Gastrocnemius medialis (tissue), 4 donors: Measurements from ENCODE around the gene DNAH3. TPM values are rescaled to one million over a fixed set of nuclear protein-coding genes. Genes with fewer than 3 reads are reported as not detected.

ENCODE experiments used
- ATAC-seq, 2 donors: fragments of 150-250 bp; one replicate each; pipeline ENCODE4 v1.9.1; 2016
- DNase-seq, 2 donors: peaks; one replicate each; pipeline ENCODE4 v3.0.0-alpha.2; 2019
- H3K27ac ChIP-seq, 4 donors: fragments of 200-600 bp; sonication (generic); 1 replicate in 1 of 4; 2 replicates in 3 of 4; pipeline ENCODE4 v1.5.1; 2016 to 2018; ENCODE audit warnings: mild to moderate bottlenecking in 2 of 4, moderate library complexity in 1 of 4
- H3K27me3 ChIP-seq, 3 donors: fragments of 200-600 bp; sonication (generic) in 2 of 3; 1 replicate in 1 of 3; 2 replicates in 2 of 3; pipeline versions ENCODE4 v1.5.1 to v1.6.0; 2016 to 2019; ENCODE audit warnings: mild to moderate bottlenecking in 1 of 3, moderate library complexity in 1 of 3
- H3K36me3 ChIP-seq, 2 donors: fragments of 200-600 bp; sonication (generic) in 1 of 2; one replicate each; pipeline ENCODE4 v1.5.1; 2017 to 2018
- H3K4me1 ChIP-seq, 2 donors: fragments of 200-600 bp; sonication (generic) in 1 of 2; one replicate each; pipeline ENCODE4 v1.5.1; 2016 to 2017; ENCODE audit warnings: mild to moderate bottlenecking in 2 of 2
- H3K4me3 ChIP-seq, 4 donors: fragments of 200-600 bp; sonication (generic) in 3 of 4; 1 replicate in 1 of 4; 2 replicates in 3 of 4; pipeline ENCODE4 v1.5.1; 2016 to 2019; ENCODE audit warnings: mild to moderate bottlenecking in 2 of 4
- H3K9me3 ChIP-seq, 3 donors: fragments of 200-600 bp; sonication (generic) in 2 of 3; 1 replicate in 1 of 3; 2 replicates in 2 of 3; pipeline ENCODE4 v1.5.1; 2016 to 2019
- CTCF ChIP-seq, 5 experiments: fragments of 450-650 bp in 3 of 5; fragments of 200-600 bp in 2 of 5; sonication (generic) in 2 of 5; IDR thresholded peaks in 4 of 5; conservative IDR thresholded peaks in 1 of 5; 1 replicate in 4 of 5; 2 replicates in 1 of 5; pipeline ENCODE4 v1.5.1; 2016 to 2019; ENCODE audit warnings: antibody characterized with exemption in 5 of 5, mild to moderate bottlenecking in 3 of 5, moderate library complexity in 3 of 5
- POLR2A ChIP-seq, 2 donors: fragments of 450-650 bp; IDR thresholded peaks; one replicate each; pipeline ENCODE4 v1.6.1; 2017; ENCODE audit warnings: antibody characterized with exemption in 2 of 2, mild to moderate bottlenecking in 2 of 2, moderate library complexity in 2 of 2
- in situ Hi-C, 4 donors: fragments of 200-750 bp; cut with MboI; loops; one replicate each; pipeline versions ENCODE4 v1.15.0 to v1.8.0; 2017; ENCODE audit warnings: low sequenced_read_pairs in 4 of 4
- intact Hi-C: fragments of 100-400 bp; cut with DNase I; formaldehyde crosslinking; loops from one replicate; pipeline ENCODE4 v1.15.1; 2023; ENCODE audit warnings: low total_unique reads
- total RNA-seq, 4 donors: library from RNA; depleted of rRNA; stranded (reverse); fragments of >200 nt; gene quantifications; one replicate each; pipeline versions ENCODE4 v1.1.0 to v1.2.3, GENCODE V29; 2016

Gene DNAH3
- total RNA-seq, 4 donors from 2014 or later: 0.02 to 0.47 (median 0.21) TPM

- DNase-seq: no peak
- in situ Hi-C loops: no loop called here
- Histone ChIP-seq H3K4me3 (no peak overlapping the region), H3K4me1 (no peaks in the 10 kb centered on the region), H3K27ac (no peak overlapping the region), H3K36me3 (no peaks in the 10 kb centered on the region), H3K27me3 (no peaks in the 10 kb centered on the region), H3K9me3 (no peaks in the 10 kb centered on the region)
- intact Hi-C loops: no loop called here
- no peak for ATAC-seq
- TF ChIP-seq POLR2A (IDR thresholded peaks at IDR 0.05) (no peak), CTCF (IDR thresholded peaks at IDR 0.05 in 4 of 5, conservative IDR thresholded peaks at IDR 0.05 in 1 of 5) (no peak)
Observed at GRCh38 chr16:21145738-21146137, 4.9 kb downstream of the DNAH3 start.

GRCh38 chr16:21134053-21134452 is 16.6 kb downstream of the DNAH3 start:
- intact Hi-C loops (no loop called here), in situ Hi-C loops (no loop called here)
- Histone ChIP-seq H3K27me3 (no peaks in the 10 kb centered on the region), H3K27ac (no peak overlapping the region), H3K9me3 (no peaks in the 10 kb centered on the region), H3K36me3 (no peaks in the 10 kb centered on the region), H3K4me1 (no peaks in the 10 kb centered on the region), H3K4me3 (no peak overlapping the region)
- DNase-seq (no peak), ATAC-seq (no peak)
- TF ChIP-seq CTCF (IDR thresholded peaks at IDR 0.05 in 4 of 5, conservative IDR thresholded peaks at IDR 0.05 in 1 of 5) (no peak), POLR2A (IDR thresholded peaks at IDR 0.05) (no peak)

- ATAC-seq (no peak), DNase-seq (no peak)
- H3K27me3 ChIP-seq: no peaks in the 10 kb centered on the region
- H3K27ac ChIP-seq: no peak overlapping the region
- intact Hi-C loops: no loop called here
- no peaks in the 10 kb centered on the region for H3K9me3 ChIP-seq
- no peaks in the 10 kb centered on the region for H3K4me1 ChIP-seq
- in situ Hi-C loops: no loop called here
- no peak for TF ChIP-seq POLR2A (IDR thresholded peaks at IDR 0.05)
- TF ChIP-seq CTCF (IDR thresholded peaks at IDR 0.05 in 4 of 5, conservative IDR thresholded peaks at IDR 0.05 in 1 of 5): no peak
- H3K36me3 ChIP-seq: no peaks in the 10 kb centered on the region
- H3K4me3 ChIP-seq: no peak overlapping the region
Observed at GRCh38 chr16:21130811-21131210, 19.8 kb downstream of the DNAH3 start.

- Histone ChIP-seq H3K27ac (no peak overlapping the region), H3K9me3 (no peaks in the 10 kb centered on the region), H3K36me3 (no peaks in the 10 kb centered on the region), H3K4me1 (no peaks in the 10 kb centered on the region), H3K27me3 (no peaks in the 10 kb centered on the region), H3K4me3 (no peak overlapping the region)
- DNase-seq: no peak
- in situ Hi-C loops: no loop called here
- TF ChIP-seq POLR2A (IDR thresholded peaks at IDR 0.05): no peak
- no peak for TF ChIP-seq CTCF (IDR thresholded peaks at IDR 0.05 in 4 of 5, conservative IDR thresholded peaks at IDR 0.05 in 1 of 5)
- no peak for ATAC-seq
- intact Hi-C loops: no loop called here
Observed at GRCh38 chr16:21128991-21129390, 21.7 kb downstream of the DNAH3 start.

- Histone ChIP-seq H3K4me3 (no peak overlapping the region), H3K27ac (no peak overlapping the region), H3K9me3 (no peaks in the 10 kb centered on the region), H3K4me1 (no peaks in the 10 kb centered on the region), H3K36me3 (no peaks in the 10 kb centered on the region), H3K27me3 (no peaks in the 10 kb centered on the region)
- intact Hi-C loops: no loop called here
- in situ Hi-C loops: no loop called here
- DNase-seq: no peak
- no peak for ATAC-seq
- TF ChIP-seq POLR2A (IDR thresholded peaks at IDR 0.05) (no peak), CTCF (IDR thresholded peaks at IDR 0.05 in 4 of 5, conservative IDR thresholded peaks at IDR 0.05 in 1 of 5) (no peak)
Observed at GRCh38 chr16:21126518-21126917, 24.1 kb downstream of the DNAH3 start.
